Measurements from ENCODE around the gene CACFD1.
"Not testable (repeated sequence)": the region's sequence is repeated elsewhere in the genome, so short reads cannot be mapped to it uniquely, and the experiment has no call there.

CACFD1 gene

DNA sequence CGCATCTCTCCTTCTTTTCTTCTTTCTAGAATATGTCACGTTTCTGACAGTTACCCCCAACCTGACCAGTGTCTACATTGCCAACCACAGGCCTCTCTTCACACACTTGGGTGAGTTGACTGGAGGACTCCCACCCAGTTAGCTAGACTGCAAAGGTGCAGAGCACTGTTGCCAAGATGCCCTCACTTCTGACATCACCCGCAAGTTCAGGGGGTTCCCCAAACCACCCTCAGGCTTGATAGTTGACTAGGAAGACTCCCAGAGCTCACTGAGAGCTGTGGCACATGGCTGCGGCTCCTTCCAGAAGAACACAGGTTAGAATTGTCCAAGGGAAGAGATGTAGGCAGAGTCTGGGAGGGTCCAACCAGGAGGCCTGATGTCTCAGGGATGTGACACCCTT, 20.4 kb upstream of the CACFD1 start:
- DNase-seq (ENCODE audit: low spot score): no peak
- FAIRE-seq: no peak

GRCh38 chr9:133440874-133441273, 18.9 kb upstream of the CACFD1 start:
- no peak for FAIRE-seq
- no peak for DNase-seq (ENCODE audit: low spot score)

- no peak for DNase-seq (ENCODE audit: low spot score)
- no peak for FAIRE-seq
These were observed 18.2 kb upstream of the CACFD1 start for GRCh38 chr9:133441571-133441970.

DNA sequence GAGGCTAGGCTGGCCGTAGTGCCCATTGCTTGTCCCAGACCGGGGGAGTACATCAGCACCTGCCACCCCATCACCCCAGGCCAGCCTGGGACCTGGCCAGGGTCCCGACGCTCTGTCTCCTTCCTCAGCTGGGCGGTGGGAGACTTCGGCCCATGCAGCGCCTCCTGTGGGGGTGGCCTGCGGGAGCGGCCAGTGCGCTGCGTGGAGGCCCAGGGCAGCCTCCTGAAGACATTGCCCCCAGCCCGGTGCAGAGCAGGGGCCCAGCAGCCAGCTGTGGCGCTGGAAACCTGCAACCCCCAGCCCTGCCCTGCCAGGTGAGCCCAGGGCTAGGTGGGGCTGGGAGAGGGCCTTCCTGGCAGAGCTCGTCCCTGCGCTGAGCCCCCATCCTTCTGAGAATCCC, 16.5 kb upstream of the CACFD1 start:
- FAIRE-seq (no peak), DNase-seq (ENCODE audit: low spot score) (no peak)

- FAIRE-seq (no peak), DNase-seq (ENCODE audit: low spot score) (no peak)
These were observed 15.8 kb upstream of the CACFD1 start for GRCh38 chr9:133443982-133444381.

DNA sequence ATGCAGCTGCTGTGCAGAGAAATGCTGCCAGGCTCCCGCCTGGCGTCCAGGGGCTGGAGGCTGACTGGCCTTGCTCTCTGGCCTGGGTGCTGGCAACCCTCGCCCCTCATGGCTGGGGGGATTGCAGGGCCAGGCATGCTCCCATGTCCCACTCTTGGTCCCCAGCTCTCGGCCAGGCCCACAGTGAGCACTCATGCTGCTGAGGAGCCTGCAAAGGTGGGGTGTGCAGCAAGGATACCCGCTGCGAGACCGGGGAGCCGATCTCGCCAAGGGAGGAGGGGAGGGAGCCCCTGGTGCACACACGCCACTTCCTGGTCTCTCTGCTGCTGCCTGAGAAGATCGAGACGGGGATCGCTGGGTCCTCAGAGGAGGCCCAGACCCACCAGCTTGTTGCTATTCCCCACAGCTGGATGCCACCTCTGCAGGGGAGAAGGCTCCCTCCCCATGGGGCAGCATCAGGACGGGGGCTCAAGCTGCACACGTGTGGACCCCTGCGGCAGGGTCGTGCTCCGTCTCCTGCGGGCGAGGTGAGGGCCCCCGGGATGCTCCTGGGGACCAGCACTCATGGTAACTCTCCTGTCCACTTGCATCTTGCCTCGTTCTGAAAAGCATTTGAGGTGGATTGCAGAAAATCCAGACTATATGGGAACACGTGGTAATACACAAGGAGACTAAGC, 14.3 kb upstream of the CACFD1 start:
- FAIRE-seq (no peak), DNase-seq (ENCODE audit: low spot score) (no peak)

GRCh38 chr9:133448487-133448972, 11.2 kb upstream of the CACFD1 start:
- DNase-seq (ENCODE audit: low spot score): no peak
- FAIRE-seq: no peak

GRCh38 chr9:133449760-133450159, 10.0 kb upstream of the CACFD1 start:
- FAIRE-seq (peak; percentile 62), DNase-seq (ENCODE audit: low spot score) (peak; percentile 78)

- FAIRE-seq; DNase-seq (ENCODE audit: low spot score): not testable (repeated sequence)
These were observed 7.9 kb upstream of the CACFD1 start for GRCh38 chr9:133451865-133452264.

DNA sequence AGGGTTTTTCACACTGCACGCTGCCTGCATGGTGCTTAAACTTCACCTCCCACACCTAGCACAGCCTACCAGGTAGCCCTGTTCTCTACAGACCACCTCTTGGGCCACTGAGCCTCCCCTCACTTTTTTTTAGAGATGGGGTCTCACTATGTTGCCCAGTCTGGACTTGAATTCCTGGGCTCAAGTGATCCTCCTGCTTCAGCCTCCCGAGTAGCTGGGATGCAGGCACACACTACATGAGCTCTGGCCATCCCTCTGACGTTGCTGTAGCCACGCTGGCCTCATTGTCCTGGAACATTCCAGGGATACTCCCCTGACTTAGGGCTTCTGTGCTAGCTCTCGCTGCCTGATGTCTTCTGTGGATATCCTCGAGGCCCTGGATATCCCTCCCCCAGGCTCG, 7.2 kb upstream of the CACFD1 start:
- DNase-seq (ENCODE audit: low spot score) (no peak), FAIRE-seq (no peak)

DNA sequence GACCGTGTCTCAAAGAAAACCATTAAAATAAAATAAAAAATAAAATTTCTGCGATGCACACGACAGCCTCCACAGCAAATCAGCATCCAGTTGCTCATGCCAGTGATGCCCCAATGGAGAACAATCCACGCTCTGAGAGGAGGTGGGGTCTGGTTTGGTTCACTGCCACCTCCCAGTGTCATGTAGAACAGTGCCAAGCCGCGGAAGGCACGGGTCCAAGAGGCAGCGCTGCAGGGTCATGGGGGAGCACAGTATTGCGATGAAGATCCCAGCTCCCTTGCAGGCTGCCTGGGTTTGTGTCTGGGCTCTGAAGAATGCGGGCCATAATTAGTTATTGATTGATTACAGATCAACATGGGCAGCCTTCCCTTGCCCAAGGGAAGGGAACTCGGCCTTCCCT, 6.1 kb upstream of the CACFD1 start:
- no peak for FAIRE-seq
- no peak for DNase-seq (ENCODE audit: low spot score)

GRCh38 chr9:133454325-133454724, 5.5 kb upstream of the CACFD1 start:
- no peak for DNase-seq (ENCODE audit: low spot score)

GRCh38 chr9:133454943-133455673, 4.7 kb upstream of the CACFD1 start:
- DNase-seq (ENCODE audit: low spot score) (no peak), FAIRE-seq (no peak)

More at GRCh38 chr9:133454325-133454724, 5.5 kb upstream of the CACFD1 start:
- no peak for FAIRE-seq

DNA sequence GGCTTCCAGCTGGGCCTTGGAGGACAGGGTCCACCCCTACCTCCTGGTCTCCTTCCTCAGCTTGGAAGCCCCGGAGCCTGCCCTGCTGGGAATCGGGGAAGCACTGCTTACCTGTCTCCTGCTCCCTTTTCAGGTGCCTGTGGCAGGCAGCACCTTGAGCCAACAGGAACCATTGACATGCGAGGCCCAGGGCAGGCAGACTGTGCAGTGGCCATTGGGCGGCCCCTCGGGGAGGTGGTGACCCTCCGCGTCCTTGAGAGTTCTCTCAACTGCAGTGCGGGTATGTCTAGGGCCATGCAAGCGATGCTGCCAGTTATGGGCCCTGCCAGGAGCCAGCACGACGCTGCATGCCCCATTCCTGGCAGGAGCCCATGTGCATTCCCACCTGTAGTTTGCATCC, 3.8 kb upstream of the CACFD1 start:
- FAIRE-seq (no peak), DNase-seq (ENCODE audit: low spot score) (no peak)

- no peak for DNase-seq (ENCODE audit: low spot score)
- FAIRE-seq: no peak
These were observed 3.4 kb upstream of the CACFD1 start for GRCh38 chr9:133456409-133456808.

DNA sequence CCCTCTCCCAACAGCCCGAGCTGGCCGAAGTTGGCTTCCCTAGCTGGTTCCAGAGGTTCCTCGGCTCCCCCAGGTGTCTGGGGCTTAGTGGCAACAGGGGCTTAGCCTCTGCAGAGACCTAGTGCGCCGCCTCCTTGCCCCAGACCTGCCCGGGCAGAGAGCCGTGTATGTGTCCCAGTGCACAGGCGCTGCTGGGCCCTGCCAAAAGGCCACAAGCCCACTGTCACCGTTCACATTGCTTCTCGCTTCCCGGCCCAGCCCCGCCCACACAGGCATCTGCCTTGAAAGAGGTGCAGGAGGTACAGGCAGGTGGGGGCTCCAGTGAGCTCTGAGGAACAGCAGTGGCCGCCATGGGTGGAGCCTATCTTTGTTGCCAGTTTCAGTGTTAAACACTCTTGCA, 2.5 kb upstream of the CACFD1 start:
- DNase-seq (ENCODE audit: low spot score) (no peak), FAIRE-seq (no peak)

- FAIRE-seq (no peak), DNase-seq (ENCODE audit: low spot score) (no peak)
These were observed 2.0 kb upstream of the CACFD1 start for GRCh38 chr9:133457748-133458147.

GRCh38 chr9:133458643-133459312, 1.0 kb upstream of the CACFD1 start:
- no peak for FAIRE-seq
- DNase-seq (ENCODE audit: low spot score): no peak

GRCh38 chr9:133460405-133461175, 812 bp downstream of the CACFD1 start:
- DNase-seq (ENCODE audit: low spot score) (no peak), FAIRE-seq (no peak)

DNA sequence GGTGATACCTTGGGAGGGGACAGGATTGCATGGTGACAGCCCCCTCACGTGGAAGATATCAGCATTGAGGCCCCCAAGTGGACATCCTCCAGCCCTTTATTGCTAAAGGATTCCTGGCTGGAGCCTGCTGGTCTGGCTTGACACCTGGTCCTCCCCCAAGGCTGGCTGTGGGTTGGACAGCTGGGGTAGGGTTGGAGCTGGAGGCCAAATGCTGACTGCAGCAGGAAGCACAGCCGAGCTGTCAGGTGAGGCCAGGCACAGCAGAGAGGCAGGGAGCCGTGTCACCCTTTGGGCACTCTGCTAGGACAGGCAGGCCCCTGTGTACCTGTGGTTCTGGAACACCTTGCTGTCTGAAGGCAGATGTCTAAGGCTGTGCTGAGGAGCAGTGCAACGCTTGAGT, 2.2 kb downstream of the CACFD1 start:
- FAIRE-seq: no peak
- no peak for DNase-seq (ENCODE audit: low spot score)

GRCh38 chr9:133463234-133463863, 3.6 kb downstream of the CACFD1 start:
- FAIRE-seq (no peak), DNase-seq (ENCODE audit: low spot score) (no peak)

All from urothelium cell line (cell line).